Liver (tissue), 9 donors: Measurements from ENCODE around the gene CDIPT. TPM values are rescaled to one million over a fixed set of nuclear protein-coding genes. Genes with fewer than 3 reads are reported as not detected.

ENCODE experiments used
- DNase-seq: peaks from one replicate; pipeline ENCODE4 v3.0.0-alpha.2; 2017; ENCODE audit warnings: low spot score
- H3K27ac ChIP-seq, 2 donors: one replicate each; pipeline ENCODE4 v1.7.0; 2013; ENCODE audit warnings: inconsistent platforms in 2 of 2, low read length in 2 of 2, control low read depth in 1 of 2, low read depth in 1 of 2, mild to moderate bottlenecking in 1 of 2
- H3K27me3 ChIP-seq, 4 donors: one replicate each; pipeline versions ENCODE4 v1.6.1 to v1.7.0; 2013; ENCODE audit warnings: low read length in 3 of 4, inconsistent platforms in 1 of 4, mild to moderate bottlenecking in 1 of 4, moderate library complexity in 1 of 4; ENCODE audit not compliant: control insufficient read depth in 4 of 4, insufficient read depth in 4 of 4
- H3K36me3 ChIP-seq, 4 donors: one replicate each; pipeline versions ENCODE4 v1.6.1 to v1.7.0; 2013; ENCODE audit warnings: low read length in 3 of 4, mild to moderate bottlenecking in 3 of 4, low read depth in 1 of 4, moderate library complexity in 1 of 4; ENCODE audit not compliant: control insufficient read depth in 4 of 4, insufficient read depth in 3 of 4
- H3K4me1 ChIP-seq, 4 donors: one replicate each; pipeline versions ENCODE4 v1.6.1 to v1.7.0; 2013; ENCODE audit warnings: low read length in 3 of 4, mild to moderate bottlenecking in 3 of 4, moderate library complexity in 1 of 4; ENCODE audit not compliant: control insufficient read depth in 4 of 4, insufficient read depth in 4 of 4
- H3K4me3 ChIP-seq, 3 donors: one replicate each; pipeline versions ENCODE4 v1.6.1 to v1.7.0; 2013; ENCODE audit warnings: low read length in 3 of 3, control low read depth in 1 of 3, low read depth in 1 of 3, mild to moderate bottlenecking in 1 of 3
- H3K9ac ChIP-seq, 2 donors: one replicate each; pipeline ENCODE4 v1.7.0; 2013; ENCODE audit warnings: low read length in 2 of 2, mild to moderate bottlenecking in 2 of 2, moderate library complexity in 2 of 2, control low read depth in 1 of 2, low read depth in 1 of 2
- H3K9me3 ChIP-seq, 4 donors: one replicate each; pipeline versions ENCODE4 v1.6.1 to v1.7.0; 2013; ENCODE audit warnings: low read length in 3 of 4; ENCODE audit not compliant: control insufficient read depth in 4 of 4
- ATF3 ChIP-seq: IDR thresholded peaks from 2 replicates; pipeline ENCODE4 v1.6.1; 2016; ENCODE audit warnings: antibody characterized with exemption
- EGR1 ChIP-seq, 2 donors: IDR thresholded peaks; 2 replicates each; pipeline ENCODE4 v1.6.1; 2016 to 2018; ENCODE audit warnings: antibody characterized with exemption in 2 of 2, low read depth in 2 of 2
- FOXA1 ChIP-seq: IDR thresholded peaks from 2 replicates; pipeline ENCODE4 v1.6.1; 2016; ENCODE audit warnings: antibody characterized with exemption
- GABPA ChIP-seq, 2 donors: IDR thresholded peaks in 1 of 2; conservative IDR thresholded peaks in 1 of 2; 2 replicates each; pipeline ENCODE4 v1.6.1; 2016; ENCODE audit warnings: antibody characterized with exemption in 2 of 2, mild to moderate bottlenecking in 1 of 2, moderate library complexity in 1 of 2
- HNF4A ChIP-seq, 2 donors: conservative IDR thresholded peaks; 2 replicates each; pipeline ENCODE4 v1.6.1; 2016; ENCODE audit warnings: antibody characterized with exemption in 2 of 2, mild to moderate bottlenecking in 2 of 2
- HNF4G ChIP-seq: IDR thresholded peaks from 2 replicates; pipeline ENCODE4 v1.6.1; 2016; ENCODE audit warnings: antibody characterized with exemption
- MAX ChIP-seq: IDR thresholded peaks from 2 replicates; pipeline ENCODE4 v1.6.1; 2016; ENCODE audit warnings: antibody characterized with exemption
- RAD21 ChIP-seq, 2 donors: IDR thresholded peaks; 2 replicates each; pipeline ENCODE4 v1.6.1; 2016; ENCODE audit warnings: antibody characterized with exemption in 2 of 2, mild to moderate bottlenecking in 2 of 2
- REST ChIP-seq: IDR thresholded peaks from 2 replicates; pipeline ENCODE4 v1.6.1; 2016; ENCODE audit warnings: antibody characterized with exemption, mild to moderate bottlenecking
- TAF1 ChIP-seq: conservative IDR thresholded peaks from 2 replicates; pipeline ENCODE4 v1.6.1; 2016; ENCODE audit warnings: antibody characterized with exemption, mild to moderate bottlenecking
- YY1 ChIP-seq: IDR thresholded peaks from 2 replicates; pipeline ENCODE4 v1.6.1; 2016; ENCODE audit warnings: antibody characterized with exemption, mild to moderate bottlenecking
- WGBS: extraction: QIAGEN DNeasy Blood & Tissue Kit; methylation state at CpG from one replicate; pipeline ENCODE4 v1.1.7; 2013; 5-methylcytosine and 5-hydroxymethylcytosine counted together
- polyA plus RNA-seq, 2 donors: library from polyadenylated mRNA; stranded (reverse) in 1 of 2; unstranded in 1 of 2; fragments of 200-250 nt in 1 of 2; fragments of >200 nt in 1 of 2; fragmentation: Nextera tagmentation in 1 of 2; extraction: Ambion mirVana in 1 of 2; gene quantifications; one replicate each; pipeline versions ENCODE4 v1.2.1 to v1.2.3, GENCODE V29; 2013 to 2015
- total RNA-seq, 2 donors: library from RNA; depleted of rRNA; stranded (reverse); fragments of >200 nt; gene quantifications; one replicate each; pipeline ENCODE4 v1.2.3, GENCODE V29; 2014
- donor health status: healthy.
- donor health status: healthy.
- donor health status: healthy.
- donor health status: healthy.
- donor health status: healthy.

The CDIPT gene
- total and polyA plus RNA-seq, 4 donors, result 31.4 to 102 (median 38.4) TPM

GRCh38 chr16:29852654-29853053 is 10.4 kb downstream of the CDIPT start:
- 75% methylated on average over 7 of the region's 7 CpGs for WGBS
- H3K27ac ChIP-seq, result peak overlapping the region in 1 of 2 donors; percentile 46
- no peak overlapping the region for H3K9ac ChIP-seq
- H3K9me3 ChIP-seq, result no peaks in the 10 kb centered on the region
- H3K36me3 ChIP-seq, result peaks cover 0 to 2% (median 2%) of the 10 kb centered on the region in 4 donors
- no peaks in the 10 kb centered on the region for H3K27me3 ChIP-seq
- no peak overlapping the region for H3K4me3 ChIP-seq
- no peaks in the 10 kb centered on the region for H3K4me1 ChIP-seq
- no peak for DNase-seq
- no peak for TF ChIP-seq REST
- TF ChIP-seq RAD21 (IDR thresholded peaks at IDR 0.05), result peak in 1 of 2 donors; percentile 13

- Histone ChIP-seq H3K36me3 (peaks cover 8 to 15% (median 10%) of the 10 kb centered on the region in 4 donors), H3K4me3 (no peak overlapping the region), H3K27ac (no peak overlapping the region), H3K27me3 (no peaks in the 10 kb centered on the region), H3K9me3 (no peaks in the 10 kb centered on the region), H3K4me1 (no peaks in the 10 kb centered on the region), H3K9ac (no peak overlapping the region)
- DNase-seq, result no peak
- no peak for TF ChIP-seq FOXA1
- TF ChIP-seq MAX, result no peak
- no peak for TF ChIP-seq TAF1
- TF ChIP-seq REST, result no peak
- no peak for TF ChIP-seq ATF3
- TF ChIP-seq HNF4G, result no peak
- TF ChIP-seq HNF4A (conservative IDR thresholded peaks at IDR 0.05), result no peak
- no peak for TF ChIP-seq RAD21 (IDR thresholded peaks at IDR 0.05)
- no peak for TF ChIP-seq EGR1 (IDR thresholded peaks at IDR 0.05; ENCODE audit: low read depth in 2 of 2)
- no peak for TF ChIP-seq YY1
- TF ChIP-seq GABPA (IDR thresholded peaks at IDR 0.05 in 1 of 2, conservative IDR thresholded peaks at IDR 0.05 in 1 of 2), result no peak
- WGBS, result 88% methylated on average over 3 of the region's 3 CpGs
These were observed 12.0 kb downstream of the CDIPT start for GRCh38 chr16:29850998-29851397.
